ENCODE data around the gene ADAM15. TPM values are rescaled to one million over a fixed set of nuclear protein-coding genes. Genes with fewer than 3 reads are reported as not detected.

Gene ADAM15
- total and polyA plus RNA-seq, 12 donors = 46.7 to 305 (median 65.0) TPM

DNA sequence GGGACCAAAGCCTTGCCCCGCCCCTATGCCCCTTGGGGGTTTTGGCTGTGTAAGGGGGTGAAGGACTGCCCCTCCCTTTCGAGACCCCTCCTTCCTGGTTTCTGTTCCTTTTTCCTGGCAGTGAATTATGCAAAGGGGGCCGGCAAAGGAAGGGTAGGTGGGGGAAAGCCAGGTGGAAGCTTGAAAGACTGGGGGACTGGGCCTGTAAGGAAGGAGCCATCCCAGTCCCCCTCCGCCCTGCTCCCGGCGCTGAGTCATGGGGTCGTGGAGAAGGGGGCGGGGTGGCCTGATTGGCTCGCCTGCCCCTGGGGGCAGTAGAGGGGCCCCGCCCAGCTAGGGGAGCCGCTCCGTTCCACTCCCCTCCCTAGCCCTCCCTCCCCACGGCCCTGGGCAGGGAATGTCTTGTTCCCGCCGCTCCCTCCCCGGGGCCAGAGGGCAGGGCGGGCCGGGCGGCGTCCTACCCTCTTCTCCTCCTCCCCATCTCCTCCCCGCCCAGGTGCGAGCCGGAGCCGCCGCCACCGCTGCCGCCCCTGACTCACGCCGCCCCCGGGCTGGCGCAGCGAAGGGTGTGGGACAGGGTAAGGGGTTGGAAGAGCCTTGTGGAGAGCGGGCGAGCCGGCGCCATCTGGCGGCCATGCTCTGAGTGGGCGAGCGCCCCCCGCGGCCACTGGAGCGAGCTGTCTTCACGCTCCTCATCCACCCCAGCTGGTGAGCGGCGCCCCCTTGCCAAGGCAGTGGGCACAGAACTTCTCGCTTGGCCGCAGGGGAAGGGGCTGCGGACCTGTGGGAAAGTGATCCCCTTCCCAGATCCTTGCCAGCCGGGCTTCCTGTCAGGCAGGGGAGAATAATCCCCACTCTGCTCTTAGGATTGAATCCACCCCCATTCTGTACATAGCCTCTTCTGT lies 33.8 kb upstream of the ADAM15 start:
- Histone ChIP-seq H3K36me3 (peaks cover 0 to 35% (median 9%) of the 10 kb centered on the region in 9 donors), H3K27me3 (no peaks in the 10 kb centered on the region), H3K9me3 (no peaks in the 10 kb centered on the region), H3K27ac (peak overlapping the region; percentile 78 to 91 (median 85)), H3K4me3 (peak overlapping the region in 9 of 10 donors; percentile 31 to 64 (median 57)), H3K4me1 (peaks cover 12 to 55% (median 27%) of the 10 kb centered on the region in 9 donors)
- peak; percentile 88 to 89 for DNase-seq
- peak; percentile 88 to 95 (median 92) for ATAC-seq
- 4 to 5% methylated on average over 45 to 48 of the region's 49 CpGs for WGBS, 2 donors
- intact Hi-C loops (cut with DNase I) = loop anchor here in 7 of 10 donors (1.0 to 10.0 kb wide), 8 partner anchors 16 to 62 kb away; partner anchors contain the start of genes PBXIP1 (in 2 of the 7), PYGO2 (in 2 of the 7), ADAM15 (in 1 of the 7) and CKS1B (in 1 of the 7)
- TF ChIP-seq, protein P1, sequence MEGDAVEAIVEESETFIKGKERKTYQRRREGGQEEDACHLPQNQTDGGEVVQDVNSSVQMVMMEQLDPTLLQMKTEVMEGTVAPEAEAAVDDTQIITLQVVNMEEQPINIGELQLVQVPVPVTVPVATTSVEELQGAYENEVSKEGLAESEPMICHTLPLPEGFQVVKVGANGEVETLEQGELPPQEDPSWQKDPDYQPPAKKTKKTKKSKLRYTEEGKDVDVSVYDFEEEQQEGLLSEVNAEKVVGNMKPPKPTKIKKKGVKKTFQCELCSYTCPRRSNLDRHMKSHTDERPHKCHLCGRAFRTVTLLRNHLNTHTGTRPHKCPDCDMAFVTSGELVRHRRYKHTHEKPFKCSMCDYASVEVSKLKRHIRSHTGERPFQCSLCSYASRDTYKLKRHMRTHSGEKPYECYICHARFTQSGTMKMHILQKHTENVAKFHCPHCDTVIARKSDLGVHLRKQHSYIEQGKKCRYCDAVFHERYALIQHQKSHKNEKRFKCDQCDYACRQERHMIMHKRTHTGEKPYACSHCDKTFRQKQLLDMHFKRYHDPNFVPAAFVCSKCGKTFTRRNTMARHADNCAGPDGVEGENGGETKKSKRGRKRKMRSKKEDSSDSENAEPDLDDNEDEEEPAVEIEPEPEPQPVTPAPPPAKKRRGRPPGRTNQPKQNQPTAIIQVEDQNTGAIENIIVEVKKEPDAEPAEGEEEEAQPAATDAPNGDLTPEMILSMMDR (IDR thresholded peaks at IDR 0.05) = peak; percentile 97 to 100 (median 98)

DNA sequence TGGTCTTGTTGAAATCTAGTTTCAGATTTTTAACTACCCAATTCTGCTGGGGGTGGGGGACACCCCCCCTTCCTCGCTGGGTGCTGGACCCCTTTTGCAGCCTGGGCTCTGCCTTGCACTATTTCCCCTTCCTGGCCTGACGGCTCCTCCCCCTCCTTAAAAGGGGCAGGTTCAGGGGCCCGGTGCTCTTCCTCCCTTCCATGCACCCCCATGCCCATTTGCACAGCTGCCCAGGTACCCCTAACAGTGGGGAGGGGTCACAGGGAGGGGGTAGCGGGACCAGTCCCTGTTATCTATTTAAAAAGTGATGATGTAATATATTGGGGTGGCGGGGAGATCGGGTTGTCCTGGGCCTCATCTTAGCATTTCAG lies 33.2 kb upstream of the ADAM15 start:
- peak in 3 of 8 donors; percentile 1 for ATAC-seq
- no peaks in the 10 kb centered on the region for H3K27me3 ChIP-seq

DNA sequence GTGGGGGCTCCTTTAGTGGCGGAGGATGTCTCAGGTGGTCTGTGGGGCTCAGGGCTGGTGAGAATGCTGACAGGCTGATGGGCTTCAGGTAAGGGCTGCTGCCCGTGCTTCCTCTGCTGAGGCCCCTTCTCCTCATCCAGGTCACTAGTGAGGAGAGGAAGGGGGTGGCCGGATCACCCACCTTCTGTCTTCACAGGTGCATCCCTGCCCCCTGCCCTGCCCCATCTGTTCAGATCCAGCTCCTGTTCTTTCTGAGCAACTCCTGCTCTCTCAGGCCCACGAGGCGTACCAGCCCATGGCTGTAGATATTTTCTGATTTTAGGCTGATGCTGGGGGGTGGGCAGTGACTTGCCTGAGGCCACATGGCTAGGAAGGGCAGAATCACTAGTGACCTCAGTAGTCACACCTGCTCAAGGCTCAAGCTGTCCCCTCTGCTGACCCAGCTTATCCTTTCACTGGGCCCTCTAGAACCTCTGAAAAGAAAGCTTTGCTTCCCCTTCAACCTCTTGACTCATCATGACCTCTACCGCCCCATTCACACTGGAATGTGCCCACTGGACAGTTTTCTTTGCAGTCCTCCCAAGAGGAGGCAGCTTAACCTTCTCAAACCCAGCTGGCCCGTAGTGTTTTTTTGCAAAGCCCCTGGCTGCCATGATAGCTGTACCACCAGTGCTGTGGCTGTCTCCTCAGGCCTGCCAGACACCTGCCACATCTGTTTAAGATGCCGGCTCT lies 32.3 kb upstream of the ADAM15 start:
- no peak for DNase-seq
- Histone ChIP-seq H3K4me1 (peaks cover 9 to 49% (median 15%) of the 10 kb centered on the region in 9 donors), H3K36me3 (peaks cover 0 to 31% (median 9%) of the 10 kb centered on the region in 9 donors), H3K27me3 (no peaks in the 10 kb centered on the region), H3K9me3 (no peaks in the 10 kb centered on the region), H3K27ac (no peak overlapping the region), H3K4me3 (no peak overlapping the region)
- WGBS, 2 donors = 90% methylated on average over 8 of the region's 8 CpGs
- no peak for ATAC-seq
- TF ChIP-seq, protein P1 (IDR thresholded peaks at IDR 0.05) = no peak
- intact Hi-C loops (cut with DNase I) = loop anchor here in 6 of 10 donors (5.0 to 10.0 kb wide), 6 partner anchors 34 to 64 kb away; partner anchors contain the start of genes PBXIP1 (in 2 of the 6), ADAM15 (in 1 of the 6), CKS1B (in 1 of the 6) and PYGO2 (in 1 of the 6)

More for the DNA sequence above, 33.2 kb upstream of the ADAM15 start:
- H3K4me1 ChIP-seq = peaks cover 12 to 55% (median 20%) of the 10 kb centered on the region in 9 donors
- peaks cover 0 to 33% (median 9%) of the 10 kb centered on the region in 9 donors for H3K36me3 ChIP-seq
- peak overlapping the region in 9 of 10 donors; percentile 31 to 64 (median 57) for H3K4me3 ChIP-seq
- intact Hi-C loops (cut with DNase I) = loop anchor here in 7 of 10 donors (1.0 to 10.0 kb wide), 8 partner anchors 17 to 63 kb away; partner anchors contain the start of genes PBXIP1 (in 2 of the 7), PYGO2 (in 2 of the 7), ADAM15 (in 1 of the 7) and CKS1B (in 1 of the 7)
- H3K27ac ChIP-seq = peak overlapping the region; percentile 78 to 91 (median 85)
- TF ChIP-seq, protein P1 (IDR thresholded peaks at IDR 0.05) = no peak
- no peaks in the 10 kb centered on the region for H3K9me3 ChIP-seq
- DNase-seq = no peak
- WGBS, 2 donors = 51 to 56% methylated on average over 6 of the region's 6 CpGs

All from heart right ventricle (tissue), 16 donors.